Renal cortical epithelial cell (primary cell): ENCODE measurements around the gene TRIM27. TPM values are rescaled to one million over a fixed set of nuclear protein-coding genes. Genes with fewer than 3 reads are reported as not detected.
"Not testable (repeated sequence)": the region's sequence is repeated elsewhere in the genome, so short reads cannot be mapped to it uniquely, and the experiment has no call there.

Experiments
- DNase-seq: peaks from one replicate; pipeline ENCODE4 v3.0.0-alpha.2; 2011; ENCODE audit warnings: low read depth
- total RNA-seq: library from RNA; depleted of rRNA; stranded (reverse); fragments of >200 nt; gene quantifications from 2 replicates; pipeline ENCODE4 v1.2.3, GENCODE V29; 2014

TRIM27 gene
- total RNA-seq, 1 donor from 2014 or later = 66.5 TPM

GRCh38 chr6:28896505-28897368, 27.0 kb downstream of the TRIM27 start:
- DNase-seq = peak; percentile 66

DNA sequence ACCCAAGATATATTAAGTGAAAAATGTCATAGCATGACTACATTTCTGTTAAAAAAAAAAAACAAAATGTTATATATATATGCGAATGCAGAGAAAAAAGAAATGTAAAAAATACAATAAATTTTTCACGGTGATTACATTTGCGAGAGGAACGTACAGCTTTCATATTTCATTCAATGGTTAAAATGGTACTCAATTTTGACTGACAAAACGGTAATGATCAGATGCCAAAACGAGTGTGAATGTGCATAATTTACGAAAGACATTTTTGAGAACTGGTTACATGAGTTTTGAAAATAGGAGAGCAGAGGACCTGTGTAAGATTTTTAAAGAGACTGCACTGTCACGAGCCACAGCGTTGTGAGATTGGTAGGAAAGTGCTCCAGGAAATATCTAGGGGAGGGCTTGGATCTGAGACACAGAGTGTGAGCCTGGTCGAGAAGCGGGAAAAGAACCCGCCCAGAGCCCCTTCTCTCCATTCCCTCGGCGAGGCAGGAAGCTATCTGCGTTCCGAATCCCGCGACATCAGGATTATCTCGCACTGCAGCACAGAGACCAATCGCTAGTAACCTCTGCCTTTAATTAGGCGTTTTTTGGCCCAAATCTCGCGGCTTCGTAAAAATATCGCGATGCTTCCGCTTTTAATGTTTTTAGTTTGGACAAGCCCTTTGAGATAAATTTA, 28.5 kb downstream of the TRIM27 start:
- DNase-seq = peak; percentile 95

DNA sequence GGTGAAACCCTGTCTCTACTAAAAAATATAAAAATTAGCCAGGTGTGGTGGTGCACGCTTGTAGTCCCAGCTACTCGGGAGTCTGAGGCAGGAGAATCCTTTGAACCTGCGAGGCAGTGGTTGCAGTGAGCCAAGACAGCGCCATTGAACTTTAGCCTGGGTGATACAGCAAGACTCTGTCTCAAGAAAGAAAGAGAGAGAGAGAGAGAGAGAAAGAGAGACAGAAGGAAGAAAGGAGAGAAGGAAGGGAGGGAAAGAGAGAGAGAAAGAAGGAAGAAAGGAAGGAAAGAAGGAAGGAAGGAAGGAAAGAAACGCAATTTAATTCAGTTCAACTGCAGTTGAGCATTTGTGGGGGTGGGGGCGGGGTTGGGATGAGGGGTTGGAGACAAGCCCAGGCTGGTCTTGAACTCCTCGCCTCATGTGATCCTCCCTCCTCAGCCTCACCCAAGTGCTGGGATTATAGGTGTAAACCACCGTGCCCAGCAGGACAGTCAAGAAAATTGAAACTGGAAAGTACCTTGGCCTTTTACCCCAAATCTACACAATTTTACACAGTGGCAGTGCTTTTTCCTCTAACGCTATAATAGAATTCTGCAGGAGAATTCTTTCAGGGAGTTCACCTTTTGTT, 30.5 kb downstream of the TRIM27 start:
- DNase-seq = no peak

DNA sequence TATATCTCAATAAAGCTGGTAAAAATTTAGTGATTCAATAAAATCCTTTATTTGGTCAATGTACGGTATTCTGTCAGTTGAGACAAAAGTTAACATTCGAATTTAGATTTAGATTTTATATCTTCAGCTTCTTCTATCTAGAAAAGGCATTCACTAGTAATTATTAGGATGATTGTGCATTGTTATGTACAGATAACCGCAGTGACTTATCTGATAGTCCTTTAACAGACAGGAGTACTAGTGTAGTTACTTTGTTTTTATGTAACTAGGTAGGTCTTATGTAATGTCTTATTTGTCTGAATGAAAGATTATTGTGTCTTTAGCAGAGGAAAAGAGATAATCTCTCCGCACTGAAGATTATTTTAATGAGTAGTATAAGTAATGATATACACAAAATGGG, 31.3 kb downstream of the TRIM27 start:
- no peak for DNase-seq

GRCh38 chr6:28887796-28888496, 35.8 kb downstream of the TRIM27 start:
- no peak for DNase-seq

GRCh38 chr6:28886079-28886439, 37.7 kb downstream of the TRIM27 start:
- DNase-seq = no peak

DNA sequence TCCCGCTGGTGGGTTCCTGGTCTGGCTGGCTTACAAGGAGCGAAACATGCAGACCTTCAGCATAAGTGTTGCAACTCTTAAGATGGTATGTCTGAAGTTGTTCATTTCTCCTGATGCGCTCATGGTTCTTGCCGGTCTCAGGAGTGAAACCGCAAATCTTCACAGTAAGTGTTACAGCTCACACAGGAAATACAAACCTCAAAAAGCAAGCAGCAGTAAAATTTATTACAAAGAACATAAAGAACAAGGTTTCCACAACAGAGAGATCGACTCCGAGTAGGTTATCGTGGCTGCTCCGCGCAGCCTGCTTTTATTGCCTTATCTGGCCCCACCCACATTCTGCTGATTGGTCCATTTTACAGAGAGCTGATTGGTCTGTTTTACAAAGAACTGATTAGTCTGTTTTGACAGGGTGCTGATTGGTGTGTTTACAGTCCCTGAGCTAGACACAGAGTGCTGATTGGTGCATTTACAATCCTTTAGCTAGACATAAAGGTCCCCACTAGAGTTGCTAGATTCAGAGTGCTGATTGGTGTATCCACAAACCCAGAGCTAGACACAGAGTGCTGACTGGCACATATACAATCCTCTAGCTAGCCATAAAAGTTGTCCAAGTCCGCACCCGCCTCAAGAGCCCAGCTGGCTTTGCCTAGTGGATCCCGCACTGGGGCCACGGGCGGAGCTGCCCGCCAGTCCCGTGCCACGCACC, 39.2 kb downstream of the TRIM27 start:
- peak; percentile 37 for DNase-seq

DNA sequence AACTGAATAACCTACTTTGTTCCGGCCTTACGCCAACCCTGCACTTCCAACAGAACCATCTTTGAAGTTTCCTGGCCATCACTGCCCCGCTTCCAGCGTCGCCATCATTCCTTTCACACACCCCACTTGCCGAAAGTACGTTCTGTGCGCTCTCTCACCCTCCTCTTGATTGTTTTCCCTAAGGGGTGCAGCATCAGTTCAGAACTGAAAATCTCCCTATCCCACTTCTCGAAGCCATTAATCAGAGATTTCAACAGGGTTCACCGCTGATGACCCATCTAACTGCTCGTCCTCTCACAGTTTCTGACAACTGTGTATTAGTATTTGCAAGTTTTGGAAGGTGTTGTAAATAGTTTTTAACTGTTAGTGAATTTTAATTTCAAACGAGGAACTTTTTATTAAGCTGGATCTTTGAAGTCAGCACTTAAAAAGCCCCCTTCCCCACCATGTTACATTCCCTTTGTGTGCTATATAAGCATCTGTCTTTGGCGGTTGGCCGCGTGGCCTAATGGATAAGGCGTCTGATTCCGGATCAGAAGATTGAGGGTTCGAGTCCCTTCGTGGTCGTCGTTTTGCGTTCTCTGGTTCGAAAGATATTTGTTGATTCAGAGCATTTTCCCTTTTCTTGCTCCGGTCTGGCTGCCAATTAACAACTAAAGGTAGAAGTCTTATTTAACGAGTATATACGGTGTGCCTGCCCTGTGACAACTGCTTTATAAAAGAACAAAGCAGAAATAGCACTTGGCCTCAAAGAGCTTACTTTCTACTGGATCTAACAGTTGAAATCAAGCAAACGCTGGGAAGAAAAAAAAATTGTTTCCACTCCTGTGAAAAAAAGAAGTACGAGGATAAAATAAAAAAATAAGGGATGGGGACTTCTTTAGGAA, 42.6 kb downstream of the TRIM27 start:
- peak; percentile 53 for DNase-seq

GRCh38 chr6:28880519-28880893, 43.3 kb downstream of the TRIM27 start:
- DNase-seq = no peak

GRCh38 chr6:28876710-28877109, 47.1 kb downstream of the TRIM27 start:
- DNase-seq = no peak

DNA sequence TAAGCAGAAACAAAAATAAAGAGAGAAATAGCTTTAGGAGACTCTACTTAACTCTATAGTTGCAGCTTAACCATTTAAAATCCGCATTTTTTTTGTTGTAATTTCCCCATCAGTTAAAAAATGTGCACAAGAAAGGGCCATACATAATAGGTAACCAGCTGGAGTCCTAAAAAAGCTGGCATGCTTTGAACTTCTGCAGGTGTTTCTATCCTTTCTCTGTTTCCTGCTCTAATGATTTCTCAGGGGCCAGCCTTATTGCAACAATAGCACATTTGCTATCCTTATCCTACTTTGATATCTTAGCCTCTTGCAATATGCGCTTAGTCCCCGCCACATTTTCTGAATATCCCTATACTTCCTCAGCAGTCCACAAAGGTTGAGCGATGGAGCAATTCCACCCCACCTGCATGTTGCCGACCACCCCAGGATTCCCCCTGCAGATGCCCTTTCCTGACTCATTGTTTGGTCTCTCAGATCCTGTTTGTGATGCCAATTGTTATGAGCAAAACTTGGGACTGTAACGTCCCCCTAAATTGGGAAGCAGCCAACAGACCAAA, 48.5 kb downstream of the TRIM27 start:
- DNase-seq = no peak

- DNase-seq = not testable (repeated sequence)
Measured at GRCh38 chr6:28872157-28872817, 51.5 kb downstream of the TRIM27 start.

DNA sequence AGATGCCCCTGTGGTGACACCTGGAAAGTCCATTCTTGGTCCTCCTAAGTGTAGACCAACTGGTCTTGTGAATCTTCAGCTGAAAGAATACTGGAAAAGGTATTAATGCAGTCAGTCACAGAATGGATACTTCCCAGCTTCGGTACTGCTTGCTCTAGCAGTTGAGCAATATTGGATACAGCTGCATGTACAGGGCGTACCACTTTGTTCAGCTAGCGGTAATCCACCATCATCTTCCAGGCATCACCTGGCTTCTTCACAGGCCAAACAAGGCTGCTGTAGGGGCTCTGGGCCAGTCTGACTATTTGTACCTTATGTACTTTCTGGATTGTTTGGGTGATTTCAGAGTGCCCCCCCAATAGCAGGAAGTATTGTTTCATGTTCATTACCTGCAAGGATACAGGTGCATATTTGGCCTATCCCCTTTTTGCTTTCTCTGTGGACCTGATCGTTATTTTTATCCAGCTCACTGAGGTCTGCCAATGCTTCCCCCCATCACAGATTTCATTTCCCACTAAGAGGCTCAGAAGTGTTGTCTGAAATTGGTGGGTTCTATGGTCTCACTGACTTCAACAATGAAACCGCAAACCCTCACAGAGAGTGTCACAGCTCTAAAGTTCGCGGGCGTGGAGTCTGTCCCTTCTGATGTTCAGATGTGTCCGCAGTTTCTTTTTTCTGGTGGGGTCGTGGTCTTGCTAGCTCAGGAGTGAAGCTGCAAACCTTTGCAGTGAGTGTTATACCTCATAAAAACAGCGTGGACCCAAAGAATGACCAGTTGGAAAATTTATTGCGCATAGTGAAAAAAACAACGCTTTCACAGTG, 52.2 kb downstream of the TRIM27 start:
- DNase-seq = no peak

- DNase-seq = no peak
Measured at GRCh38 chr6:28868873-28869272, 54.9 kb downstream of the TRIM27 start.

GRCh38 chr6:28867086-28867409, 56.7 kb downstream of the TRIM27 start:
- no peak for DNase-seq

DNA sequence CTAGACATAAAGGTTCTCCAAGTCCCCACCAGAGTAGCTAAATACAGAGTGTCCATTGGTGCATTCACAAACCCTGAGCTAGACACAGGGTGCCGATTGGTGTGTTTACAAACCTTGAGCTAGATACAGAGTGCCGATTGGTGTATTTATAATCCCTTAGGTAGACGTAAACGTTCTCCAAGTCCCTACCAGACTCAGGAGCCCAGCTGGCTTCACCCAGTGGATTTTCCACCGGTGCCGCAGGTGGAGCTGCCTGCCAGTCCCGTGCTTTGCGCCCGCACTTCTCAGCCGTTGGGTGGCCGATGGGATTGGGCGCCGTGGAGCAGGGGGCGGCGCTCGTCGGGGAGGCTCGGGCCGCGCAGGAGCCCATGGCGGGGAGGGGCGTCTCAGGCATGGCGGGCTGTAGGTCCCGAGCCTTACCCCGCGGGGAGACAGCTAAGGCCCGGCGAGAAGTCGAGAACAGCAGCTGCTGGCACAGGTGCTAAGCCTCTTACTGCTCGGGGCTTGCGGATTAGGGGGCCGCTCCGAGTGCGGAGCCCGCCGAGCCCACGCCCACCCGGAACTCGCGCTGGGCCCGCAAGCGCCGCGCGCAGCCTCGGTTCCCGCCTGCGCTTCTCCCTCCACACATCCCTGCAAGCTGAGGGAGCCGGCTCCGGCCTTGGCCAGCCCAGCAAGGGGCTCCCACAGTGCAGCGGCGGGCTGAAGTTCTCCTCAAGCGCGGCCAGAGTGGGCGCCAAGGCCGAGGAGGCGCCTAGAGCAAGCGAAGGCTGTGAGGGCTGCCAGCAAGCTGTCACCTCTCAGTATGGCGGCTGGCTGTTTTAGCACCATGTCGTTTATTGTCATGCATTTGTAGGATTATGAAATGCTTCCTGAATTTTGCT, 57.3 kb downstream of the TRIM27 start:
- DNase-seq = peak; percentile 66

- peak; percentile 49 for DNase-seq
Measured at GRCh38 chr6:28865401-28866204, 58.2 kb downstream of the TRIM27 start.
